GM19239 (cell line): Measurements from ENCODE around the gene KLHDC9.
A peak's percentile ranks its signal among the peaks of the same experiment; 100 is the strongest.
"Not testable (repeated sequence)": the region's sequence is repeated elsewhere in the genome, so short reads cannot be mapped to it uniquely, and the experiment has no call there.

Experiments used
- DNase-seq: peaks from one replicate; pipeline ENCODE4 v3.0.0; 2011; ENCODE audit warnings: low spot score; ENCODE audit not compliant: insufficient read length
- FAIRE-seq: peaks from 2 replicates; lab custom pipeline; 2011; peaks lifted over from hg19 to GRCh38; lab: Jason Lieb, UNC

KLHDC9 gene

DNA sequence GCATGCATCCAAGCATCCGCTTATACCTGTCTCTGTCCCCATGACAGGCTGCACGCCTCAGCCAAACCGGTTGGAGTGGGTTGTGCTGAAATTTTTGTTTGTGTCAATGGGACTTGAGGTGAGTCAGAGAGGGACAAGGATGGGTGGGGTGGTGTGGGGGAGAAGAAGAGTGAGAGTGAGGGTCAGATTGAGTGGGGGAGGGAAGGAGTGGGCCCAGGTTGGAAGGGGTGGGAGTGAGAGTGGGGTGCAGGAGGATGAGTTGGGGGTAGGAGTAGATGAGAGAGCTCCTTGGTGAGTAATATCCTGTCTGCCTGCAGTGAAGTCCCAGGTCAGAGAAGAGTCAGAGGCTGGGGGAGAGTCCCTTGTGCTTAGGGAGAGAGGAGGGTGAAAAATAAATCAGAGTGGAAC is 5.5 kb upstream of the KLHDC9 start:
- DNase-seq (no peak), FAIRE-seq (no peak)

DNA sequence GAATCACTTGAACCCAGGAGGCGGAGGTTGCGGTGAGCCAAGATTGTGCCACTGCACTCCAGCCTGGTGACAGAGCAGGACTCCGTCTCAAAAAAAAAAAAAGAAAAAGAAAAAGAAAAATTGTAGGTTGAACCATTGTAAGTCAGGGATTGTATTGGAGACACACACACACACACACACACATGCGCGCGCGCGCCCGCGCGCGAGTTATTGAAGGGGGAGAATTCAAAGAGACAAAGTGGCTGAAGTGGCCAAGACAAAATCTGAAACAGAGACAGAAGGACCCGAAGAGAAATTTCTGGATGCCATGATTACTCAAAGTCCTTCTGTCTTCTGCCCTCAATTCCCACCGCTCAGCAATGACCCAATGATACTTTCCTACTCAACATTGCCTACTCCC is 3.7 kb upstream of the KLHDC9 start:
- DNase-seq, result no peak
- no peak for FAIRE-seq

GRCh38 chr1:161095230-161095629 is 2.9 kb upstream of the KLHDC9 start:
- no peak for DNase-seq
- no peak for FAIRE-seq

DNA sequence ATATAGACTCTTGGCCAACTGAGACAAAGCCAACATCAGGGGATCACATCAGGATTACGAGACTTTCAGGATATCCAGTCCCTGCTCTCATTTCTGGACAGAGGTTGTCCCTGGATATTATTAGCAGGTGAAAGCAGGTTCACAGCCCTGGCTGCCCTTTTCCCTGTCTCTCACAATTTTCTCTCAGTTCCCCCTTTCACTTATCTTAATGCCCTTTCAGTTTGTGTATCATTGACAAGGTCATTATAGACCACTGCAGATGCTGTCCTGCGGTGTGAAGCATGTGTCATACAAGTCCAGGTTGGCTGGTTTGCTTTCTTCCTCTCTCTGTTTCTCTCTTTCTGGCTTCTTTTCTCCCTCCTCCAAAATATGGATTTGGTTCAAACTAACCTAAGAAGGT is 2.1 kb upstream of the KLHDC9 start:
- peak; percentile 59 for DNase-seq

DNA sequence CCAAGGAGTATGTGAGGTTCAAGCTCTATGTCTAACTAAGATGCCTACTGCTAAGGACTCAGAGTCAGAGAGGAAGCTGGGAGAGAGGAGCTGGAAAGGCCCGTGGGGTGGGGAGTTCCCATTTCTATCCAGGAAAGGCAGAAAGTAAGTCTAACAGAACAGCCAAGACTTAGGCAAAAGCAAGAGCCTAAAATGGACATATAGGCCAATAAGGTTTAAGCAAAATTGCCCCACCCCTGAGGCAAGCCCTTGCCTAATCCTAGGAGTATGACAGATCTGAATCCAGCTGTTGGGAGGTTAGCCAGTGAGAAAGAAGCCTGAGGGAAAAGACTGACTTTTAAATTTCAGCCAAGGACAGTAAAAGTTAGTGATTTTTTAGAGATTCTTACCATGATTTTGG is 1.6 kb upstream of the KLHDC9 start:
- FAIRE-seq, result peak; percentile 37

More for the DNA sequence above, 2.1 kb upstream of the KLHDC9 start:
- FAIRE-seq, result peak; percentile 44

GRCh38 chr1:161099090-161099802 is 1.1 kb downstream of the KLHDC9 start:
- DNase-seq, result no peak
- no peak for FAIRE-seq

More for the DNA sequence above, 1.6 kb upstream of the KLHDC9 start:
- DNase-seq, result no peak

DNA sequence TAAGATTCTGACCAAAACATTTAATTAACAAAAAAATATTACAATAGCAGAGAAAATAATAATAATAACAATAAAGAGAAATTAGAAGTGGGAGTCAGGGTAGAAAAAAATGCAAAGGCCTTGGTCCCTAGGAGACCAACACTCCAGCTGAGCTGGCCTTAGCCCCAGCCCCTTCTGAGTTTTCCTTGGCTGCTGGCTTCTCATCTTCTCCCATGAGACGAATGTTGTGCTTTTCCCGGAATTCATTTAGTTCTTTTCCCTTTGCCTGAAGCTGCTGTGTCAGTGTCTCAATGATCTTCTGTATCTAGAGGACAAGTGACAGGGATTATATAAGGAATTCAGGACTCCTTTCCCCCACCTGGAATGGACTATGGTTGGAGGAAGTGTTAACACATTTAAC is 2.4 kb downstream of the KLHDC9 start:
- no peak for FAIRE-seq

DNA sequence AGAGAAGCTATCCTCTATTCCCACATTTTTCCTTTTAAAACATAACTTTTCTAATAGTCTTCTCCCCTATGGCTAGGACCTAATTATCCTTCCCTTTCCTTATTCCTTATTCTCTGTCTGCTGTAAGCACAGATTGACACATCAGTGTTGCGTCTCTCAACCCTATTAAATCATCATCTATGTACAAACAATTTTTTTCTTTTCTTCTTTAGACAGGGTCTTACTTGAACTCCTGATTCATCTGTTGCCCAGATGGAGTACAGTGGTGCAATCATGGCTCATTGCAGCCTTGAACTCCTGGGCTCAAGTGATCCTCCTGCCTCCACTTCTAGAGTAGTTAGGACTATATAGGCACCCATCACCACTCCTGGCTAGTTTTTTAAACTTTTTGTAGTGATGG is 8.3 kb downstream of the KLHDC9 start:
- DNase-seq, result no peak
- FAIRE-seq, result no peak

More for the DNA sequence above, 2.4 kb downstream of the KLHDC9 start:
- DNase-seq, result no peak

GRCh38 chr1:161111117-161111516 is 13.0 kb downstream of the KLHDC9 start:
- no peak for FAIRE-seq

DNA sequence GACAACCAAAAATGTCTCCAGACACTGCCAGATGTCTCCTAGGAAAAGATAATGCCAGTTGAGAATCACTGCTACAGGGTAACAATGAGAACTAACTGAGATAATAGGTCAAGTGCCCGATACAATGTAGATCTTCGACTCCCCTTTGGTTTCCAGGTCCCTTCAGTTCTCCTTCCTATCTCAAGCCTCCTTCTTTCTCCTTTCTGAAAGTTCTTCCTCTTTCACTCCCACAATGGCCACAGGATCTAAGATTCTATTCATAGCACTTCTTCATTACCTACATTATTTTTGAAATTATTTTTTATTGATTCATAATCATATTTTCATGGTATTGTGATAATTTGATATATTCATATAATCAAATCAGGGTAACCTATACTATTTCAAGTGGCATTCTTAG is 13.4 kb downstream of the KLHDC9 start:
- DNase-seq (no peak), FAIRE-seq (no peak)

More at GRCh38 chr1:161111117-161111516, 13.0 kb downstream of the KLHDC9 start:
- DNase-seq, result no peak

DNA sequence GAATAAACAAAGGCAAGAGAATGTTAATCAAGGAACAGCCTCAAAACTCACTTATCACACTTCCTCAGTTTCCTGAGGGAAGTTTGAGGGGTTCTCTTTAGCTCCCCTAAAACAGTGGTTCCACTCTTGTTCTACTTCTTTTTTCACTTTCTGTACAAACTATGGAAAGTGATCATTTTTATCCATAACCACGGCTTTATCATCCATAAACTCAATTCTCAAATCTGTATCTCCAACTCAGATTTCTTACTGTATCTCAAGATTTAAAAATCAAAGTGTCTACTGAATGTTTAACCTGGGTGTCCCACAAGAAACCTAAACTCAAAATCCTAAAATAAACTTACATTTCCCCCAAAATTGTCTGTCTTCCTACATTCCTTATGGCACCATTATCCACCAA is 15.8 kb downstream of the KLHDC9 start:
- no peak for DNase-seq
- FAIRE-seq, result no peak

- FAIRE-seq, result no peak
These were observed 16.4 kb downstream of the KLHDC9 start for GRCh38 chr1:161114556-161114955.

DNA sequence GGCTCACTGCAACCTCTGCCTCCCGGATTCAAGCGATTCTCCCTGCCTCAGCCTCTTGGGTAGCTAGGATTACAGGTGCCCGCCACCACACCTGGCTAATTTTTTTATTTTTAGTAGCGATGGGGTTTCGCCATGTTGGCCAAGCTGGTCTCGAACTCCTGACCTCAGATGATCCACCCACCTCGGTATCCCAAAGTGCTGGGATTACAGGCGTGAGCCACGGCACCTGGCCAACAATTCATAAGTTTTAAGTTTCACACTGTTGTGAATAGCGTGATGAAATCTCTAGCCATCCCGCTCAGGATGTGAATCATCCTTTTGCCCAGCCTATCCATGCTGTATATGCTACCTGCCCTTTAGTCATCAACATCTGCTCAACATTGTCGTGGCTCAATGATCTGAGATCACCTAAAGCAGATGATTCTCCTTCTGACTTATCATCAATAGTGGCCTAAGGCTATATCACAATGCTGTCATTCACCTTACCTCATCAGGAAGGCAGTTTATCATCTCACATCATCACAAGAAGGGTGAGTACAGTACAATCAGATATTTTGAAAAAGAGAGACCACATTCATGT is 17.1 kb downstream of the KLHDC9 start:
- FAIRE-seq (no peak), DNase-seq (no peak)

More at GRCh38 chr1:161114556-161114955, 16.4 kb downstream of the KLHDC9 start:
- no peak for DNase-seq

- not testable (repeated sequence) for FAIRE-seq
These were observed 17.8 kb downstream of the KLHDC9 start for GRCh38 chr1:161115961-161116360.

DNA sequence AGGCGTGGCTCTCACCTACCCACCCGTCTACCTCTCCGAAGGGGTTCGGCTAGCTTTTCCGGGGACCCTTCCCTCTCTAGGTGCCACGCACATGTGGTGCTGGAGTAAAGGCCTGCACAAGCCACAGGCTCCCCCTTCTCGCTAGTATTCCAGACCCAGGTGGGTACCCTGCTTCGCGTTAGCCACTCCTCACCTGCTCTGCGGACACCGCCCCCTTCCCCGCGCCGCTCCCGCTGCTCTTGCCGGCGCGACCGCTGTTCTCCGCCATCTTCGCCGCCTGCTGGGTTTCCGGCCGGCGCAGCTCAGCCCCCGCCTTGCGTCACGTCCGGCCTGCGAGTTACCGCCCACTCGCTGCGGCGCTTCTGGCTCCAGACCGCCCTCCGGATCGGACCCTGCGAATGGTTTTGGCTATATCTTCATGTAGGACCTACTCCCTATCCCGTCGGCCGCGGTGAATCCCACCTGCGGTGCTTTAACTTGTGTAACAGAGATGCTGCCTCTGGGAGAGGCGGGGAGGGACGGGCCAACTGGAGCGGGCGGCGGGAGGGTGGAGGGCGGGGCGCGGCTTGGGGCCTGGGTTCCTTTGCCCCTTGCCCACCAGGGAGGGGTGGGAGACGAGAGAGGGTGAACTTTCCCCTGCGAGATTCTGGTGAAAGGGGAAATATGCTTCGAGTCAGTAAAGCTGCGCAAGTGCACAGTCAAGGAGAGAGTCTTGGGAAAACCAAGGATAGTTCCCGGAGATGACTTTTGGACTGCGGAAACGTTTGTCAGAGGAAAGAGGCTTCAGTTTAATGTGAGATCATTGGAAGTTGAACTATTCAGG is 19.8 kb downstream of the KLHDC9 start, which contains the start of the genes NIT1 and PFDN2:
Gene NIT1 (plus strand): TSS at position 347 of the 823 bp plus-strand sequence. CDS start 72 bp downstream, at position 419.
Gene PFDN2 (minus strand): TSS at position 279 of the 823 bp plus-strand sequence. CDS start 11 bp downstream, at position 268.
- FAIRE-seq, result peak; percentile 96
- DNase-seq, result peak; percentile 85

More at GRCh38 chr1:161115961-161116360, 17.8 kb downstream of the KLHDC9 start:
- not testable (repeated sequence) for DNase-seq

DNA sequence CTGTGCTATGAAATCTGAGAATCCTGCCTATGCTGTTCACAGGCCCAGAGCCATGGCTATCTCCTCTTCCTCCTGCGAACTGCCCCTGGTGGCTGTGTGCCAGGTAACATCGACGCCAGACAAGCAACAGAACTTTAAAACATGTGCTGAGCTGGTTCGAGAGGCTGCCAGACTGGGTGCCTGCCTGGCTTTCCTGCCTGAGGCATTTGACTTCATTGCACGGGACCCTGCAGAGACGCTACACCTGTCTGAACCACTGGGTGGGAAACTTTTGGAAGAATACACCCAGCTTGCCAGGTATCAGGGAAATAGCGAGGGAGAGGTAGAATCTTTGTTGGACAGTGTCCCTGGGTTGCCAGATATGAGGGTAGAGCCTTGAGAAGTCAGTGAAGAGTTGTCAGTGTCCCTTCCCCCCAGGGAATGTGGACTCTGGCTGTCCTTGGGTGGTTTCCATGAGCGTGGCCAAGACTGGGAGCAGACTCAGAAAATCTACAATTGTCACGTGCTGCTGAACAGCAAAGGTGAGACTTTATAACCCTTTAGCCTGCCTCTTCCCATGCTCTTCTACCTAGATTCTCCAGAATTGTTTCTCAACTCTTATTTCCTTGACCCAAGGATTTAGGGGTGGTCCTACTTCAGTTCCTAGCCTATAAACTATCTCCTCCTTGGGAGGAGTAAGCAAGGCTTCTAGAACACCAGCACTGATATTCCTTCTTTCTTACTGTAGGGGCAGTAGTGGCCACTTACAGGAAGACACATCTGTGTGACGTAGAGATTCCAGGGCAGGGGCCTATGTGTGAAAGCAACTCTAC is 21.1 kb downstream of the KLHDC9 start:
- FAIRE-seq, result peak; percentile 87
- DNase-seq, result no peak

- FAIRE-seq, result no peak
These were observed 23.0 kb downstream of the KLHDC9 start for GRCh38 chr1:161121042-161121650.

GRCh38 chr1:161121834-161122233 is 23.7 kb downstream of the KLHDC9 start:
- DNase-seq (no peak), FAIRE-seq (no peak)

More at GRCh38 chr1:161121042-161121650, 23.0 kb downstream of the KLHDC9 start:
- DNase-seq, result no peak

- FAIRE-seq (no peak), DNase-seq (no peak)
These were observed 24.8 kb downstream of the KLHDC9 start for GRCh38 chr1:161122967-161123366.
